NCI-H2196 (cell line): ENCODE data around the gene AURKA.
A peak's percentile ranks its signal among the peaks of the same experiment; 100 is the strongest.
"Not testable (repeated sequence)": the region's sequence is repeated elsewhere in the genome, so short reads cannot be mapped to it uniquely, and the experiment has no call there.

ENCODE experiments used
- DNase-seq: peaks from one replicate; lab custom pipeline; 2025; ENCODE audit not compliant: unreplicated experiment; lab: John Stamatoyannopoulos, UW

The AURKA gene

DNA sequence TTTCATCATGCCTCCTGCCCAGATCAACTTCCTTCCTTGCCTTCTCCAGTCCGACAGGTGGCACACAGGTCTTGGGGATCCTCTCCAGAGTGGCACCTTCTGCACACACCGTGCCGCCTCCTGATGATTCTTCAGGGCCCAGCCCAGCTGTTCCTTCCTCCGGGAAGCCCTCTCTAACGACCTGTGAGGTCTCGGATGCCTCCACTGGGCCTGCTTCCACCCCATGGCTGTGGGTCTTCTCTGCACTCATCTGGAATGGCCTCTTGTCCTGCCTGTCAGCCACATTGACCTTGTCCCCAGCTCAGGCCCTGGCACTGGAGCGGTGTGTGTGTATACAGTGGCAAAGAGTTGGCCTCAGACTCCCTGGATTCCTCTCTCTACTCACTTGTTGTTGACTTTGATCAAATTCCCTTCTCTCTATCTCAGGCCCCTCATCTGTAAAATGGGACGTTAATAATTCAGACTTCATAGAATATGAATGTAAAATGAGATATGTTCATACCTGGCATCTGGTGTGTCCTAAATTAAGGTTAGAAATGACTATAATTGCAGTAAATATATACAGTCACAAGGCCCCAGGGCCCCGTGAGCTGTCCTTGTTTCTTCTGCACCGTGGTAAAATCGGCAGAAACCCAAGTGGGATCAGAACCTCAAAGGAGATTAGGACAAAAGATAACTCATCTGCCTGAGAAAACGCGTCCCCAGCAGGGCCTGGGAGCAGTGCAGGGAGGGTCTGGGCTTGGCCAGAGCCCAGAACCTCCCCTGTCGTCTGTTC lies 31.7 kb downstream of the AURKA start:
- no peak for DNase-seq

- DNase-seq, result peak; percentile 41
These were observed 32.5 kb downstream of the AURKA start for GRCh38 chr20:56359212-56360132.

- DNase-seq, result peak; percentile 94
These were observed 33.3 kb downstream of the AURKA start, which contains the start of gene FAM210B for GRCh38 chr20:56358600-56359211. FAM210B (plus strand) TSS chr20:56358974; CDS start chr20:56359006, 32 bp downstream.

DNA sequence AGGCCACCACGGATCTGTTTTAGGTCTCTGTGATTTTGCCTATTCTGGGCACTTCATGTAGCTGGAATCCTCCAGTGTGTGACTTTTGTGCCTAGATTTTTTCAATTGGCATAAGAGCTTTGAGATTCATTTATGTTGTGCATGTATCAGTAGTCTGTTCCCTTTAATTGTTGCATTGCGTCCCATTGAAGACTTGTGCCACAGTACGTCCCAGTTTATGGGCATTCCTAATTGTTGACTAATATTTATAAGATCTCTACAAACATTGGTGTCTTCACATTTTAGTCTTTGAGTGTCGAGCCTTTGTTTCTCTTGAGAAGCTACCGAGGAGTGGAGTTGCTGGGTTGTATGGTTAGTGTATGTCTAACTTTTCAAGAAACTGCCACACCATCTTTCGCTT lies 33.9 kb downstream of the AURKA start:
- DNase-seq, result no peak

DNA sequence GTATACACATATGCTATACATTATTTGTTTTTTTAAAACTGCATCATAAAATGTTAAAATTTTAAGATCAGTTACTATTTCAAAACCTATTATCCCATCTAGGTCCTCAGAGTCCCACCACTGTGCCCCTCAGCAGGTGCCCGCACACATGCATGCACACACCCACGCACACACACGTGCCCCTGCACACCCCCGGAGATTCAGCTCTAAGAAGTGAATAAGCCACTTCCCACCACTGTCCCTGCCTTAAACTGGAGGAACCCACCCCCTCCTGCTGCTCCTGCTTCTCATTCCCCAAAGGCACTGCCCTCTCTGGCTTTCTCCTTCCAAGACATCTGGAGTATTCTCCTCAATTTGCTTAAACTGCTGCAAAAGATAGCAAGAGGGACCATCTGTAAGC lies 38.7 kb downstream of the AURKA start:
- DNase-seq, result no peak

GRCh38 chr20:56352345-56353055 lies 39.5 kb downstream of the AURKA start:
- no peak for DNase-seq

- no peak for DNase-seq
These were observed 41.2 kb downstream of the AURKA start for GRCh38 chr20:56350842-56351241.

DNA sequence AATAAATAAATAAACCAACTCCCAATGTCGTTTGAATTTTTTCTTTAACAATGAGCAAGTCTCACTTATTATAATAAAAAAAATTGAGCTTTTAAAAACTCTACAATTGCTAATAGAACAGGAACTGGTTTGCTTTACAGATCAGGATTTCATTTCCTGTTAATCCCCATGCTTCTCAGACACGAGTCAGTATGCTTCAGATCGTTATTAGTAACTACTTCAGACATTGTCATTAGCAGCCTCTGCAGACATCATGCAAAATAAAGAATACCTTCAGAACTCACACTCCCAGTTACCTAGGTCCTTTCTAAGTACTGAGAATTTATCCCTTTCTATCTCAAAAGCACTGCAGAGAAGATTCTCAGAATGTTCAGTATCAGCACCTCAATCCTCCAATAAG lies 43.3 kb downstream of the AURKA start:
- no peak for DNase-seq

DNA sequence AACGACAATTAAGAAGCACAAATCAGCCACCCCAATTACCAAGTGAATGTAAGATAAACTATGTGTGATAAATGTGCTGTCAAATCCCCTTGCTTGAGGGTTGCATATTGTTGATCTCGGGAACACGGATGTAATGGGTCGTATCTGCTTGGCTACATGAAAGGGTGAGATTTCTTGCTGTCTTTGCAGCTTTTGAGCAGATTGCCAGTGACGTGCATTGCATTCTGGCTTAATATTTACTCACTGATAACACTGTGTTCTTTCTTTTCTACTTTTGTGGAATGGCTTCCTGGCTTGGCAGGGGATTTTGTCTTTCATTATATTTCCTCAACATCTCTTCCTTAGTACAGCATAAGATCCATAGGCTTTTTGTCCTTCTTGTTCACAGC lies 43.7 kb downstream of the AURKA start:
- DNase-seq, result no peak

DNA sequence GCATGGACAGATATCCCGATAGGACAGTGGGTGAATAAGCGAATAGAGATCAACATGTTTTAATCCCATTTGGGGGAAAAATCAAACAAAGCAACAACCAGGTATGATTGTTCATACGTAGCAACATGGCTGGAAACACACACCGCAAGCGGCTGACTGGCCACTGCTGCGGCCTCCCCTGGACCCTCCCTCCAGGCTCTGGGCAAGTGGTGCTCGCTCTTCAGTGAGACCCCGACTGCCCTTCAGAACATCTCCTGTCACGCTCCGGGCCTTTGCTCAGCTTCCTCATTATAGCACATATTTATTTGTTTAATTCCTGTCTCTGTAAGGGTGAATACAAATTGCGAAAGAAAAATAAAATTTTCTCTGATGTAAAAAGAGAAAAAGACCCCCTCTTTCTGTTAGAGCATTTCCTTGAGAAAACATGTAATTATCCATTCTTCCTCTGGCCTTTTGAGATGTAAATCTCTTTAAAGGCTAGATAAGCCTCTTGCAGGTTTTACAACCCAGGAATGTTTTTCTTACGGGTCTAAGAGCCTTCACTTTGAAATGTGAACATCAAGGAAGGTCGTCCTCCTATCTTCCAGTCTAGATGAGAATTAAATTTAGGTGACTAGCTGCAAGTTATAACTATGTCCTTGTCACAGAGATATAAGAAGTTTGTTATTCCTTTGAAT lies 44.2 kb downstream of the AURKA start:
- DNase-seq, result no peak

DNA sequence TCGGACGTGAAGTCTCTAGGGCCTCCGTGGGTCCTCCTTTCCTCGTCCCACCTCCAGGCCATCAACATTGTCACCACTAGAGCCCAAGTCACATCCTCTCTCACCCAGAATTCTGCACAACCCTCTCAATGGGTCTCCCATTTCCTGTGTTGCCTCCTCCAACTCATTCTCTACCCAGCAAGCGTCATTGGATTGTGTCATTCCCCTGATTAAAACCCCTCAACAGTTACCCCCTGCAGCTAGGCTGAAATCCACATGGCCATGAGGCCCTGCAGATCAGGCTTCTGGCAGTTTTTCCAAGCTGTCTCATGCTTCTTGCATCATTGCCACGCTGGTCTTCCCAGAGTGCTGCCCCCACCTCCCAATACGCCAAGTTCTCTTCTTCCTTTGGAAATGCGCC lies 46.1 kb downstream of the AURKA start:
- no peak for DNase-seq

DNA sequence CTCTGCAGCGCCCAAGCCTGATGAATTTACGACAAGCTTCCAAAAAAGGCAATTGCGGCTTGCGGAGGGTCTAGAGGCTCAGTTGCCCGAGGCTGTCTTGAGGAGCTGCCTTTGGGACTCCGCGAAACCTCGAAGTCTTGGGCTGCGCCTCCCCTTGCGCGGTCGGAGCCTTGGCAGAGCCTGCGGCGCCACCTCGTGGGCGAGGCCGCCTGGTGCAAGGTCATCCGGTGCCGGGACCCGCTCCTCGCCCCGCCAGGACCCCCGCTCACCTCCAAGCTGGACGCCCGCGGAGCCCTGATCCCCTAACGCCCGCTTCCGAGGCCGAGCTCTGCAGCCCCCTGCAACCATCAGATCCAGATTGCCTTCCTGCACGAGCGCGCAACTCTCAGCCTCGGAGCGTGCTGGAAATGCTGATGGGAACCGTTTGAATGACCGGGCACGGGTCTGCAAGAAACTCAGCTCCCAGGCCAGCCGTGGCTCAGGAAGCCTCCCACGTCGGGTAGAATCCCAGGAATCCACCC lies 48.1 kb downstream of the AURKA start:
- DNase-seq, result no peak

DNA sequence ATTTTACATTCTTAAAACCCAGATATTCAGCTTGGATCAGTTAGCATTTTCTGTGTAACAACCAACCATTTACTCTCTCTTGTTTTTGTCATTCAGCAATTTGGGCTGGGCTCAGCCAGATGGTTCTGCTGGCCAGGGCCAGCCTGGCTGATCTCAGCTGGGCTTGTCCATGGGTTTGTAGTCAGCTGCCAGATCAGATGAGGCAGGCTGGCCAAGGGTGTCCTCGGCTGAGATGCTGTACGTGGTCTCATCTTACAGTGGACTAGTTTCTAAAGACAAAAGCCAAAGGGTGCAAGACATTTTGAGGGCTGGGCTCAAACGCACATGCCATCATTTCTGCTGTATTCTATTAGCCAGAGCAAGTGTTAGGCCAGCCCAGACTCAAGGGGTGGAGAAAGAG lies 49.2 kb downstream of the AURKA start:
- no peak for DNase-seq

DNA sequence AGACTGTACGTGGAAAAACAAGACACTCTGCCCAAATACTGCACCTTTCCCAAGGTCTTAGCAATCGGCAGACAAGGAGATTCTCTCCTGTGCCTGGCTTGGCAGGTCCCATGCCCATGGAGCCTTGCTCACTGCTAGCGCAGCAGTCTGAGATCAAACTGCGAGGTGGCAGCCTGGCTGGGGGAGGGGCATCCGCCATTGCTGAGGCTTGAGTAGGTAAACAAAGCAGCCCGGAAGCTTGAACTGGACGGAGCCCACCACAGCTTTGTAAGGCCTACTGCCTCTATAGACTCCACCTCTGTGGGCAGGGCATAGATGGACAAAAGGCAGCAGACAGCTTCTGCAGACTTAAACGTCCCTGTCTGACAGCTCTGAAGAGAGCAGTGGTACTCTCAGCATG lies 55.3 kb downstream of the AURKA start:
- not testable (repeated sequence) for DNase-seq

GRCh38 chr20:56328861-56329260 lies 63.2 kb downstream of the AURKA start:
- DNase-seq, result no peak

DNA sequence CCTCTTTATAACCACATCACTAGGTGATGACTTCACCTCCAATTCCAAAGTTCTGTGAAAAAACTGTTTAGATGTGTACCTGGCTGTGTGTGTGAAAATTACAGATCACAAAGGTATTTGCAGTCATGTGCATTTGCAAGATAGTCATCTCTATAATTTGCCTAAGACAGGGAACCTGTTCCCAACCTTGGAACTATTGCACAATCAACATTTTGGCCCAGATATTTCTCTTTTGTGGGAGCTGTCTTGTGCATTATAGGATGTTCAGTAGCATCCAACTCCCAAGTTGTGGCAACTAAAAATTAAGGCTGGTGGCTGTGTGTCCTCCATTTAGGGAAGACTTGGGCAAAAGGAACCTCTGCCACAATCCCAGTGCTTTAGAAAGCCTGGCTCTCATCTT lies 67.2 kb downstream of the AURKA start:
- DNase-seq, result no peak

- DNase-seq, result no peak
These were observed 68.4 kb downstream of the AURKA start for GRCh38 chr20:56323656-56324055.

- no peak for DNase-seq
These were observed 68.8 kb downstream of the AURKA start for GRCh38 chr20:56323206-56323605.

DNA sequence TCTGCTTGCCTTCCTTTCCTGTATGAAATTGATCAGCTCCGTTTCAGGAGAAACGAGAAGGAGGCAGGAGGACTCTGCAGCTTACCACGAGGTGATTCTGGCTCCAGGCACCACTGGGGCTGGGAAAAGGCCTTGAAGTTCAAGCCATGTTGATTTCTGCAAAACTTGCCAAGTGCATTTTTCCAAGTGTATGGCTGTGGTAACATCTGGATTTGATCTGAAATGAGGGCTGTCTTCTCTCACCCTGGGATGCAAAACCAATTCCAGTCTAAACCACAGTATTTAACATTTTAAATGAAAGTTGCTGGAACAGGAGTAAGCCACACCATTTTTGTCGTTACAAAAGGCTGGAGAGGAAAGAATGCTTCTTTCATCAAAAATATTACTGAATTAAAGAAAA lies 69.3 kb downstream of the AURKA start:
- no peak for DNase-seq
